A549 treated with AZD2906 at 1 μM for 4 hours (cell line): Measurements from ENCODE around the gene TTC9B. TPM values are rescaled to one million over a fixed set of nuclear protein-coding genes. Genes with fewer than 3 reads are reported as not detected.

Source experiments
- total RNA-seq: library from RNA; stranded (reverse); fragments of 200-300 nt; extraction: Qiagen RNA extraction; gene quantifications from 5 replicates; pipeline ENCODE4 v1.2.3, GENCODE V29; 2022

TTC9B gene
- 0.20 to 0.61 TPM (median 0.49 TPM) in 5 replicates for total RNA-seq

GRCh38 chr19:40217934-40218890 lies at the start of gene TTC9B:
Gene TTC9B (minus strand): TSS chr19:40218384. CDS start chr19:40218381, 3 bp downstream.

GRCh38 chr19:40190891-40191835 lies 27.0 kb downstream of the TTC9B start, which contains the start of gene MAP3K10:
Gene MAP3K10 (plus strand): TSS chr19:40191426. CDS start chr19:40192032, 606 bp downstream.

Other genes with a start within 250 kb of the TTC9B start
- 259 to 297 TPM (median 277 TPM) in 5 replicates for gene PSMC4, start 247.2 kb downstream of the TTC9B start, total RNA-seq
- 2.0 to 2.3 TPM (median 2.2 TPM) in 5 replicates for gene ZNF546, start 221.3 kb downstream of the TTC9B start, total RNA-seq
- 5.2 to 6.8 TPM (median 6.0 TPM) in 5 replicates for gene ZNF780B, start 162.2 kb downstream of the TTC9B start, total RNA-seq
- 25.1 to 29.9 TPM (median 27.8 TPM) in 5 replicates for gene ZNF780A, start 127.4 kb downstream of the TTC9B start, total RNA-seq
- 12.7 to 16.7 TPM (median 14.6 TPM) in 5 replicates for gene MAP3K10, start 27.0 kb downstream of the TTC9B start, total RNA-seq
- gene CCNP, start 8.3 kb upstream of the TTC9B start, total RNA-seq: 0.09 to 0.52 TPM (median 0.29 TPM) in 5 replicates
- gene AKT2, start 67.0 kb upstream of the TTC9B start, total RNA-seq: 121 to 176 TPM (median 170 TPM) in 5 replicates
- 23.6 to 32.3 TPM (median 31.8 TPM) in 5 replicates for gene C19orf47, start 130.0 kb upstream of the TTC9B start, total RNA-seq
- gene PLD3, start 130.3 kb upstream of the TTC9B start, total RNA-seq: 264 to 282 TPM (median 273 TPM) in 5 replicates
- gene HIPK4, start 171.8 kb upstream of the TTC9B start, total RNA-seq: 0.28 to 0.43 TPM (median 0.33 TPM) in 5 replicates
- 1.1 to 1.8 TPM (median 1.3 TPM) in 5 replicates for gene PRX, start 195.0 kb upstream of the TTC9B start, total RNA-seq
- gene SERTAD1, start 207.6 kb upstream of the TTC9B start, total RNA-seq: 24.6 to 40.8 TPM (median 30.7 TPM) in 5 replicates
- 36.8 to 45.9 TPM (median 41.9 TPM) in 5 replicates for gene SERTAD3, start 226.0 kb upstream of the TTC9B start, total RNA-seq
- 254 to 367 TPM (median 326 TPM) in 5 replicates for gene BLVRB, start 247.4 kb upstream of the TTC9B start, total RNA-seq
- gene SPTBN4, start 248.6 kb upstream of the TTC9B start, total RNA-seq: 0.49 to 0.69 TPM (median 0.64 TPM) in 5 replicates